ENCODE results near the gene MLLT1.
"Not testable (repeated sequence)": the region's sequence is repeated elsewhere in the genome, so short reads cannot be mapped to it uniquely, and the experiment has no call there.

The MLLT1 gene

GRCh38 chr19:6286676-6287075 lies 6.9 kb upstream of the MLLT1 start:
- DNase-seq (ENCODE audit: low spot score): no peak
- TF ChIP-seq CTCF (IDR thresholded peaks at IDR 0.05; ENCODE audit: extremely low read depth, missing control alignments): no peak

- DNase-seq (ENCODE audit: low spot score): not testable (repeated sequence)
These were observed 2.6 kb upstream of the MLLT1 start for GRCh38 chr19:6282393-6282792.

- TF ChIP-seq CTCF (IDR thresholded peaks at IDR 0.05; ENCODE audit: extremely low read depth, missing control alignments): no peak
- DNase-seq (ENCODE audit: low spot score): no peak
These were observed 200 bp downstream of the MLLT1 start for GRCh38 chr19:6279620-6279930.

- no peak for TF ChIP-seq CTCF (IDR thresholded peaks at IDR 0.05; ENCODE audit: extremely low read depth, missing control alignments)
- peak; percentile 41 for DNase-seq (ENCODE audit: low spot score)
These were observed 795 bp downstream of the MLLT1 start for GRCh38 chr19:6278740-6279619.

- DNase-seq (ENCODE audit: low spot score): no peak
- no peak for TF ChIP-seq CTCF (IDR thresholded peaks at IDR 0.05; ENCODE audit: extremely low read depth, missing control alignments)
These were observed 1.7 kb downstream of the MLLT1 start for GRCh38 chr19:6278051-6278450.

GRCh38 chr19:6276447-6276846 lies 3.3 kb downstream of the MLLT1 start:
- TF ChIP-seq CTCF (IDR thresholded peaks at IDR 0.05; ENCODE audit: extremely low read depth, missing control alignments): no peak
- no peak for DNase-seq (ENCODE audit: low spot score)

- TF ChIP-seq CTCF (IDR thresholded peaks at IDR 0.05; ENCODE audit: extremely low read depth, missing control alignments): no peak
- DNase-seq (ENCODE audit: low spot score): no peak
These were observed 4.5 kb downstream of the MLLT1 start for GRCh38 chr19:6275170-6275744.

GRCh38 chr19:6274756-6275155 lies 5.0 kb downstream of the MLLT1 start:
- DNase-seq (ENCODE audit: low spot score): no peak
- TF ChIP-seq CTCF (IDR thresholded peaks at IDR 0.05; ENCODE audit: extremely low read depth, missing control alignments): no peak
